Neural cell (in vitro differentiated cells): ENCODE data around the gene NFKBIZ. TPM values are rescaled to one million over a fixed set of nuclear protein-coding genes. Genes with fewer than 3 reads are reported as not detected.

Experiments used
- H2AFZ ChIP-seq: fragments of 200-600, 300-800 bp; sonication (generic), shearing (Covaris generic); 2 replicates; pipeline ENCODE4 v1.6.0; 2014; ENCODE audit warnings: low read depth, mild to moderate bottlenecking, antibody characterized with exemption, low read length, moderate library complexity
- H3F3A ChIP-seq: fragments of 200-600 bp; shearing (Covaris generic); 2 replicates; pipeline ENCODE4 v1.6.1; 2016; ENCODE audit warnings: mild to moderate bottlenecking, moderate library complexity, mixed read lengths, antibody characterized with exemption, low read length; ENCODE audit not compliant: insufficient read depth, poor library complexity, severe bottlenecking
- H3K27ac ChIP-seq: fragments of 200-600, 300-800 bp; sonication (generic), shearing (Covaris generic); 2 replicates; pipeline ENCODE4 v1.5.1; 2014; ENCODE audit warnings: mild to moderate bottlenecking, low read length, moderate library complexity
- H3K27me3 ChIP-seq: fragments of 300-800, 200-600 bp; sonication (generic), shearing (Covaris generic); 2 replicates; pipeline ENCODE4 v1.6.0; 2014; ENCODE audit warnings: mild to moderate bottlenecking, low read depth, low read length, moderate library complexity; ENCODE audit not compliant: insufficient read depth
- H3K36me3 ChIP-seq: fragments of 300-800, 200-600 bp; sonication (generic), shearing (Covaris generic); 2 replicates; pipeline ENCODE4 v1.5.1; 2014; ENCODE audit warnings: mild to moderate bottlenecking, antibody characterized with exemption, low read length, moderate library complexity; ENCODE audit not compliant: insufficient read depth
- H3K4me2 ChIP-seq: fragments of 300-800, 200-600 bp; sonication (generic), shearing (Covaris generic); 2 replicates; pipeline ENCODE4 v1.6.0; 2014; ENCODE audit warnings: mild to moderate bottlenecking, low read length
- H3K4me3 ChIP-seq: fragments of 300-800, 200-600 bp; sonication (generic), shearing (Covaris generic); 2 replicates; pipeline ENCODE4 v1.5.1; 2014; ENCODE audit warnings: mild to moderate bottlenecking, low read length, moderate library complexity
- H3K79me2 ChIP-seq: fragments of 200-600 bp; shearing (Covaris generic); replicated peaks from 2 replicates; pipeline ENCODE4 v1.6.0; 2014; ENCODE audit warnings: mild to moderate bottlenecking, low read length, moderate library complexity; ENCODE audit not compliant: insufficient read depth
- H3K9ac ChIP-seq: fragments of 300-800, 200-600 bp; sonication (generic), shearing (Covaris generic); 2 replicates; pipeline ENCODE4 v1.6.1; 2016; ENCODE audit warnings: mild to moderate bottlenecking, low read length, mixed read lengths
- H3K9me2 ChIP-seq: fragments of 200-600 bp; shearing (Covaris generic); 2 replicates; pipeline ENCODE4 v1.6.1; 2016; ENCODE audit warnings: mild to moderate bottlenecking, low read length, mixed read lengths; ENCODE audit not compliant: insufficient read depth
- H3K9me3 ChIP-seq: fragments of 200-600, 300-800 bp; sonication (generic), shearing (Covaris generic); 2 replicates; pipeline ENCODE4 v1.6.1; 2016; ENCODE audit warnings: mild to moderate bottlenecking, mixed run types, low read length, moderate library complexity, mixed read lengths
- H4K20me1 ChIP-seq: fragments of 200-600 bp; shearing (Covaris generic); 2 replicates; pipeline ENCODE4 v1.6.1; 2016; ENCODE audit warnings: mild to moderate bottlenecking, mixed run types; ENCODE audit not compliant: insufficient read depth
- CTCF ChIP-seq: fragments of 450-650 bp; IDR thresholded peaks from 2 replicates; pipeline ENCODE4 v1.5.1; 2014; ENCODE audit warnings: antibody characterized with exemption, mild to moderate bottlenecking, moderate library complexity; ENCODE audit not compliant: poor library complexity, severe bottlenecking
- EP300 ChIP-seq: fragments of 450-650 bp; conservative IDR thresholded peaks from 2 replicates; pipeline ENCODE4 v1.6.1; 2014; ENCODE audit warnings: antibody characterized with exemption, mild to moderate bottlenecking, moderate library complexity; ENCODE audit not compliant: poor library complexity, severe bottlenecking
- EZH2 ChIP-seq: fragments of 200-600, 300-800 bp; shearing (Covaris generic), sonication (generic); IDR thresholded peaks from 2 replicates; pipeline ENCODE4 v1.6.1; 2014; ENCODE audit warnings: antibody characterized with exemption, low read length, borderline replicate concordance, mild to moderate bottlenecking; ENCODE audit not compliant: insufficient read depth, poor library complexity, severe bottlenecking
- MXI1 ChIP-seq: fragments of 450-650 bp; conservative IDR thresholded peaks from 2 replicates; pipeline ENCODE4 v1.6.1; 2014; ENCODE audit warnings: antibody characterized with exemption, mild to moderate bottlenecking; ENCODE audit not compliant: poor library complexity, severe bottlenecking
- POLR2AphosphoS5 ChIP-seq: IDR thresholded peaks from 2 replicates; pipeline ENCODE4 v1.6.1; 2012
- RAD21 ChIP-seq: fragments of 450-650 bp; conservative IDR thresholded peaks from 2 replicates; pipeline ENCODE4 v1.6.1; 2014; ENCODE audit warnings: antibody characterized with exemption, mild to moderate bottlenecking, moderate library complexity
- REST ChIP-seq: IDR thresholded peaks from 2 replicates; pipeline ENCODE4 v1.6.1; 2012; ENCODE audit warnings: borderline replicate concordance
- SMC3 ChIP-seq: fragments of 450-650 bp; conservative IDR thresholded peaks from 2 replicates; pipeline ENCODE4 v1.6.1; 2014; ENCODE audit warnings: antibody characterized with exemption, mild to moderate bottlenecking, moderate library complexity; ENCODE audit not compliant: poor library complexity
- TAF1 ChIP-seq: IDR thresholded peaks from 2 replicates; pipeline ENCODE4 v1.6.1; 2012; ENCODE audit warnings: low read depth
- polyA plus RNA-seq: library from polyadenylated mRNA; depleted of rRNA; stranded (reverse); fragments of >200 nt; gene quantifications from 2 replicates; pipeline ENCODE4 v1.2.3, GENCODE V29; 2014

NFKBIZ gene
- polyA plus RNA-seq, 1 donor from 2014 or later = 0.84 TPM

GRCh38 chr3:101828691-101829436 is 20.4 kb upstream of the NFKBIZ start:
- Histone ChIP-seq H3K9me2 (no peaks in the 10 kb centered on the region), H3F3A (no peaks in the 10 kb centered on the region), H4K20me1 (no peaks in the 10 kb centered on the region), H2AFZ (no peak overlapping the region), H3K27me3 (no peaks in the 10 kb centered on the region), H3K9me3 (no peaks in the 10 kb centered on the region), H3K9ac (no peak overlapping the region), H3K36me3 (no peaks in the 10 kb centered on the region), H3K4me2 (no peak overlapping the region), H3K79me2 (no peaks in the 10 kb centered on the region), H3K27ac (no peak overlapping the region), H3K4me3 (no peak overlapping the region)
- TF ChIP-seq EZH2 (no peak), REST (no peak), RAD21 (no peak), POLR2AphosphoS5 (no peak), CTCF (no peak), EP300 (no peak), MXI1 (no peak), SMC3 (no peak), TAF1 (no peak)

- Histone ChIP-seq H3K4me2 (no peak overlapping the region), H3K36me3 (no peaks in the 10 kb centered on the region), H3K4me3 (no peak overlapping the region), H3K9me2 (no peaks in the 10 kb centered on the region), H3K27me3 (no peaks in the 10 kb centered on the region), H4K20me1 (no peaks in the 10 kb centered on the region), H2AFZ (no peak overlapping the region), H3K9ac (no peak overlapping the region), H3K9me3 (no peaks in the 10 kb centered on the region), H3F3A (no peaks in the 10 kb centered on the region), H3K27ac (no peak overlapping the region), H3K79me2 (no peaks in the 10 kb centered on the region)
- no peak for TF ChIP-seq EZH2
- TF ChIP-seq EP300 = no peak
- no peak for TF ChIP-seq CTCF
- no peak for TF ChIP-seq TAF1
- TF ChIP-seq SMC3 = no peak
- TF ChIP-seq RAD21 = no peak
- no peak for TF ChIP-seq POLR2AphosphoS5
- TF ChIP-seq REST = no peak
- no peak for TF ChIP-seq MXI1
These were observed 19.9 kb upstream of the NFKBIZ start for GRCh38 chr3:101829437-101829830.
